Hematopoietic multipotent progenitor cell treated with erythropoietin and hydrocortisone succinate and interleukin-3 and kit ligand, for 6 days (in vitro differentiated cells): ENCODE results near the gene XPO4.
A peak's percentile ranks its signal among the peaks of the same experiment; 100 is the strongest.
"Not testable (repeated sequence)": the region's sequence is repeated elsewhere in the genome, so short reads cannot be mapped to it uniquely, and the experiment has no call there.

Experiments
- DNase-seq: peaks from one replicate; pipeline ENCODE4 v3.0.0-alpha.2; 2015

Gene XPO4

GRCh38 chr13:20890540-20890939 is 12.0 kb downstream of the XPO4 start:
- not testable (repeated sequence) for DNase-seq

GRCh38 chr13:20882206-20882605 is 20.3 kb downstream of the XPO4 start:
- no peak for DNase-seq

GRCh38 chr13:20877902-20878301 is 24.6 kb downstream of the XPO4 start:
- no peak for DNase-seq

GRCh38 chr13:20876802-20877201 is 25.7 kb downstream of the XPO4 start:
- DNase-seq, result not testable (repeated sequence)

GRCh38 chr13:20874439-20874838 is 28.1 kb downstream of the XPO4 start:
- DNase-seq, result not testable (repeated sequence)

- DNase-seq, result no peak
Observed at GRCh38 chr13:20873348-20873747, 29.2 kb downstream of the XPO4 start.

GRCh38 chr13:20870829-20871228 is 31.7 kb downstream of the XPO4 start:
- no peak for DNase-seq

GRCh38 chr13:20869540-20869939 is 33.0 kb downstream of the XPO4 start:
- DNase-seq, result peak; percentile 51

GRCh38 chr13:20867408-20867807 is 35.1 kb downstream of the XPO4 start:
- DNase-seq, result no peak

- DNase-seq, result not testable (repeated sequence)
Observed at GRCh38 chr13:20861666-20862065, 40.9 kb downstream of the XPO4 start.

GRCh38 chr13:20860844-20861243 is 41.7 kb downstream of the XPO4 start:
- DNase-seq, result no peak

GRCh38 chr13:20856650-20857049 is 45.9 kb downstream of the XPO4 start:
- no peak for DNase-seq

GRCh38 chr13:20851844-20852402 is 50.6 kb downstream of the XPO4 start:
- no peak for DNase-seq

GRCh38 chr13:20848944-20849343 is 53.6 kb downstream of the XPO4 start:
- no peak for DNase-seq

- no peak for DNase-seq
Observed at GRCh38 chr13:20848203-20848602, 54.3 kb downstream of the XPO4 start.

- peak; percentile 39 for DNase-seq
Observed at GRCh38 chr13:20847296-20847695, 55.2 kb downstream of the XPO4 start.

GRCh38 chr13:20843166-20843565 is 59.4 kb downstream of the XPO4 start:
- DNase-seq, result no peak

- no peak for DNase-seq
Observed at GRCh38 chr13:20840568-20840967, 62.0 kb downstream of the XPO4 start.

- no peak for DNase-seq
Observed at GRCh38 chr13:20833900-20834679, 68.5 kb downstream of the XPO4 start.

GRCh38 chr13:20832861-20833260 is 69.7 kb downstream of the XPO4 start:
- no peak for DNase-seq

- DNase-seq, result no peak
Observed at GRCh38 chr13:20831933-20832332, 70.6 kb downstream of the XPO4 start.

- DNase-seq, result no peak
Observed at GRCh38 chr13:20831254-20831653, 71.3 kb downstream of the XPO4 start.

GRCh38 chr13:20828539-20829364 is 73.8 kb downstream of the XPO4 start:
- peak; percentile 84 for DNase-seq
